GM21723 (cell line): ENCODE measurements around the gene EFHC1.

ENCODE experiments used
- ATAC-seq: cut with Tn5 transposase; IDR thresholded peaks from one replicate; pipeline ENCODE4 v1.9.1; 2021; ENCODE audit warnings: mild to moderate bottlenecking, moderate library complexity; ENCODE audit not compliant: unreplicated experiment

The EFHC1 gene

DNA sequence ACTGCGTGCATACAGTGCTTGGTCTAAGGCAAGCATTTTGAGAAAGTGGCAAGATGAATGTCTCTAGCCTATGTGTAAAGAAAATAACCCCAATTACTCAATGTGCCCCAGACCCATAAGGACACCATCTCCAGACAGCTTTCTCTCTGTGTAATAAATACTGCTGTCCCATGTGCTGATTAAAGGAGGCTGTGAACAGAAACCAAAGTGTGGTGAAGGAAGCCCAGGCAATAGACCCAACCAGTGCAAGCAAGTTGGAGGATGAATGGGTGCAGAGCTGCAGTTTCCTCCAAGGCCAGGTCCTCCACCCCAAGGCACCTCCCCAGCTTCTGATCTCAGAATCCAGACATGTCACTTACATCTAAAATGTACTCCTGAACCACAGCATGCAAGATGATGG is 96.1 kb downstream of the EFHC1 start:
- no peak for ATAC-seq

- ATAC-seq = no peak
Observed at GRCh38 chr6:52516943-52517342, 96.8 kb downstream of the EFHC1 start.

DNA sequence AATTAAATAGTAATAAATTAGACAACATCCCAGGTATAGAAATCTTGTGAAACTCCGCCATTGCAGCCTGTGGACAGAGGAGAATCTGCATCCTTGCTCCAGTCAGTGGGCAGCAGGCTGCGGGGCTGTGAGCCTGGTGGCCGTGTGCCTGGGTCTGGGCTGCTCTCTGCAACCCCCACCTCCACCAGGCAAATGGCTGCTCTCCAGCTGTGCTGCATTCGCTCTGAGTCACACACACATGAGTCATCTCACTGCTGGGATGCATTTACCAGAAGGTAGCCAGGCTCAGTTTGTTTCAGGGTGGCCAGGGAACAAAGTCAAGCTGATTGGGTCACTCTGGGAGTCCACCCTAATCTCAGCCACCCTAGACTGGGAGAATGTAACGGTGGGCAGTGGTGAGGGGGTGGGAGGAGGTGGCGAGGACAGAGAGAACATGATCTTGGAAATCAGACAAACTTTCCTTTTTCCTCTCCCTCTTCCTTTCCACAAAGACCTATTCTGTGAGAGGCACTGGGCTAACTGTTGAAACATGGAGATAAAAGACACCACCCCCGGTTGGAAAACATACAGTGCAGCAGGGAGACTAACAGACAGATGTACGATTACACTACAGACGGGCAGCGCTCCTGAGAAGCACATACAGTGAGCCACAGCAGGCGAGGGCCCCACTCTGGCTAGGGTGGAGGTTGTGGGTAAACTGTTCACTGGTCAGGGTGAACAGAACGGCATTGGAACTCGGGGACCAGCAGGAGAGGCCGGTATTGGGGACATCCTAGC is 97.5 kb downstream of the EFHC1 start:
- peak; percentile 93 for ATAC-seq

- ATAC-seq = no peak
Observed at GRCh38 chr6:52518279-52518945, 98.3 kb downstream of the EFHC1 start.

DNA sequence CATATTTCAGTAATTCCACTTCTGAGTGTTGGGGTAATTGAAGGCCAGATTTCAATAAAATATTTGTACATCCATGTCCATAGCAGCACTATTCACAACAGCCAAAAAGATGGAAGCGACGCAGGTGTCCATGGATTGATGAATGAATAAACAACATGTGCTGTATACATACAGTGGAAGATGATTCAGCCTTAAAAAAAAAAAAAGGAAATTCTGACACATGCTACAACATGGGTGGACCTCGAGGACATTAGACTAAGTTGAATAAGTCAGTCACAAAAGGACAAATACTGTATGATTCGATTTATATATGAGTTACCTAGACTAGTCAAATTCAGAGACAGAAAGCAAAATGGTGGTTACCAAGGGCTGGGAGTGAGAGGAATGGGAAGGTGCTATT is 99.5 kb downstream of the EFHC1 start:
- no peak for ATAC-seq

DNA sequence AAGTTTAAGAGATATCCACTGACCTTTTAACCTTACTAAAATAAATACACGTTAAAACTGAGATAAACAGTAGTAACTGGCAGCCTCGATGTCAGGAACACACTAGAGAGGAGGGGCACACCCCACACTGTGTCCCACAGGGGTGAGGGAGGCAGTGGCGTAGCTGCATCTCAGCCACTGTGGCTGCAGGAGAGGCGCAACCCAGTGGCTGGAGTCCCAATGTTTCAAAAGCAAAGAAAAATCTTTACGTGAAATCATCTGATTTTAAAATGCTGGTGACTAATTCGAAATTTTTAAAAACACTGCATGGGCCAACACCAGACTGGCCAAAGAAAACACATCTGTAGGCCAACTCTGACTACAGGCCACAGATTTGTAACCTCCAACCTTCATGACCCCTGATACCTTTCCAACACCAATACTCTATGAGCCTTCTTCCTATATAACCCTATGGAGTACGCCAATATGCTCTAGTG is 102.0 kb downstream of the EFHC1 start:
- no peak for ATAC-seq

GRCh38 chr6:52522655-52523054 is 102.5 kb downstream of the EFHC1 start:
- ATAC-seq = no peak

GRCh38 chr6:52523378-52524142 is 103.4 kb downstream of the EFHC1 start:
- ATAC-seq = no peak

GRCh38 chr6:52524918-52525317 is 104.8 kb downstream of the EFHC1 start:
- no peak for ATAC-seq

DNA sequence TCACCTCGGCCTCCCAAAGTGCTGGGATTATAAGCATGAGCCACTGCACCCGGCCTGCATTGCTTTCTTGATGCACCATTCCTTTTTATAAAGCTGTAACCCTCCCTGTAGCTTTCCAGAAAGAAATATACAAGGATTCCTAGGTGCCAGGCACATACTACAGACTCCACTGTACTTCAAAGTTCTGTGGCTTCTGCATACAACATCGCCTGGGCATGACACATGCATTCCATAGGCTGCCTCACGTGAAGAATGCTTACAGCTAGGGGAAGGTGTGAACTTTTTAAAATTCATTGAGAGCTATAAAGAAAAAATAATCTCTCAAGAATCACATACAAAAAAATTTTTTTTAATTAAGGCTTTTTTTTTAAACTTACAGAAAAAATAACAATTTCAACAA is 106.5 kb downstream of the EFHC1 start:
- ATAC-seq = no peak

DNA sequence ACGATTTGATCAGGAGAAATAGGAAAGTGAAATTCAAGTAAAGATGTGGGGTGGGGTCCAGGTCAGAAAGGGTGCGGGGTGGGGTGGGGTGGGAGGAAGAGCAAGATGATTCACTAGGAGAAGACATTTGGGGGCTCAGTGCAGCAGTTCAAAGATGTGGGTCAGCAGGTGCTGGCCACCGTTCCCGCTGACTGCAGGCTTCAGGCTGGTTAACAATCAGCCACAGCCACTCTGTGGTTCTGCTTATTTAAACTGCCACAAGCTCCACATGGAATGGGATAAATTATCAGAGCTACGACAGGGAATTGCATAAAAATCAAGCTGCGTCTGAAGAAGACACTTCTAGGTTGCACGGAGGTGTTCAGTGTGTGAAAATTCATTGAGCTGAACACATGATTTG is 107.3 kb downstream of the EFHC1 start:
- no peak for ATAC-seq

DNA sequence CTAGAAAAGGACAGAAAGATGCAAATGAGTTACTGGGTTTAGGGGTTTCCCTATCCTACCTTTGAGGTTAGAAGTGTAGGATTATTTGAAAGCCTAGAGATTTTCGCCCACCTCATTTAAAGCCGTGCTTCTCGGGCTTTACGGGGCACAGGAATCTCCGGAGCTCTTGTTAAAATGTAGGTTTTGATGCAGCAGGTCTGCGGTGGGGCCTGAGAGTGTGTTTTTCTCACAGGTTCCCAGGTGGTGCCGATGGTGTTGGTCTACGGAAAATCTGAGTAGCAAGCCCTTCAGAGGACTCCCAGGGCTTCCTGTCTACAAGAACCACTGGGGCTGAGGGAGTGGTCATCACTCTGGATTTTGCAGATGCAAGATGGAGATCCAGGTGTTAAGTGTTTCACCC is 109.2 kb downstream of the EFHC1 start:
- no peak for ATAC-seq

- ATAC-seq = no peak
Observed at GRCh38 chr6:52530351-52530750, 110.2 kb downstream of the EFHC1 start.

- ATAC-seq = no peak
Observed at GRCh38 chr6:52531396-52531795, 111.3 kb downstream of the EFHC1 start.

DNA sequence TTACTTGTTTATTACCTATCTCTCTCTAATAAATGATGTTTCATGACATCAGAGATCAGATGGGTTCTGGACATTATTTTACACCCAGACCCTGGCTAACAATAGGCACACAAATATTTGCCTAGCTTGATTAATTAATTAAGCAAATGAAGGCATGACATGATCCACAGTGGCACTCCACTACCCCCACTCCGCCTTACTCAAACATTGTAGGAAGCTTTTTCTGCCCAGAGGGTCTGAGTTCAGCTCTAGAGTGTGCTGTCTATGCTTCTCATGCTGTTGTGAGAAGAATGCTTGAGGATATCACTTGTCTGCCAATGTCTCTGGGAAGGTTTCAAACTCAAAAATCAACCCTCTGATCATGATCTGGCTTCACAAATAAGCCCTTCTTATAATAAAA is 111.7 kb downstream of the EFHC1 start:
- ATAC-seq = no peak

DNA sequence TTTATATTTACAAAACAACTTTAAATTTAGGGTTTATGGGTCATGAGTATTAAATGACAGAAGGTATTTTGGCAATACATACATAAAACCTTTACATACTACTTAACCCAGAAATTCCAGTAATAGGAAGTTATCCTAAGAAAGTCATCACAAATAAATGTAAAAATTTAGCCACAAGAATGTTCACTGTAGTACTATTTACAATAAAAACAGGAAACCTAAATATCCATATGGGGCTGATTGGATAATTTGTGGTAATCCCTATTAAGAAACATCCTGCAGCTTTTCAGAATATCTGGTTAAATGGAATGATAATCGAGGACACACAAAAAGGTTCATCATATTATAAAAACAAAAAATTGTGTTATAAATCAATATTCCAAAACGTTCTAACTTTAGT is 112.3 kb downstream of the EFHC1 start:
- no peak for ATAC-seq

GRCh38 chr6:52533491-52533890 is 113.3 kb downstream of the EFHC1 start:
- ATAC-seq = no peak

DNA sequence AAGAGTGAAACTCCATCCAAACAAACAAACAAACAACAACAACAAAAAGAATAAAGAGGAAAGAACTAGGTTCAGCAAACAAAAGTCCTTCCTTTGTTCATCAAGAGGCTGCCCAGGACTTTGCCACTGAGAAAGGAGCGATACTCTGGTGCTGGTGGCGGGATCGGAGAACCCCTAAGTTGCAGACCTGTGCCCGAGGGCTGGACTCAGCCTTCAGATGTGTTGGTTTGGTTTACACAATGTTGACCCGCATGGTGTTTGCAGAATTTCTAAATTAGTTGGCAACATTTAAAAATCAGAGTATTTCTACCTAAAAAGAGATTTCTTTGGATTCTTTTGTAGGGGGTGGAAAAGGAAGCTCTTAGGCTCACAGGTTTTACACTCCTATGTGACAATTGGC is 114.2 kb downstream of the EFHC1 start:
- ATAC-seq = no peak

DNA sequence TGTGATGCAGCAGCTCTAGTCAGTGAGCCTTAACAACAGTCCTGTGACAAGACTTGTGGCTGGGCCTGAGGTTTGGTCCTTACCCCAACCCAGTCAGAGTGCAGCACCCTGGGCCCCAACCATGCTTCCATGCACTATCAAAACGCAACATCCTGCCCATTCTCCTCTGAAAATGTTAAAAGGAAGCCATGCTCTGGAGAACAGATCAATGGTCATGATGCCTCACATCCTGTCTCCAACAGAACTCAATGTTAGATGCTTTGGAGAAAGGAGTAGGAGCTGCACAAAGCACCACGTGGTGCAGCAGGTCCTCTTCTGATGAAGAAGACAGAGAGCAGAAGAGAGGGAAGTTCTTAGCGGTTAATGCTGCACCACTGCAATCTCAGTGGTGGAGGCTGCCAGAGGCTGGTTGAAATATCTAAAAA is 114.8 kb downstream of the EFHC1 start:
- ATAC-seq = peak; percentile 26

DNA sequence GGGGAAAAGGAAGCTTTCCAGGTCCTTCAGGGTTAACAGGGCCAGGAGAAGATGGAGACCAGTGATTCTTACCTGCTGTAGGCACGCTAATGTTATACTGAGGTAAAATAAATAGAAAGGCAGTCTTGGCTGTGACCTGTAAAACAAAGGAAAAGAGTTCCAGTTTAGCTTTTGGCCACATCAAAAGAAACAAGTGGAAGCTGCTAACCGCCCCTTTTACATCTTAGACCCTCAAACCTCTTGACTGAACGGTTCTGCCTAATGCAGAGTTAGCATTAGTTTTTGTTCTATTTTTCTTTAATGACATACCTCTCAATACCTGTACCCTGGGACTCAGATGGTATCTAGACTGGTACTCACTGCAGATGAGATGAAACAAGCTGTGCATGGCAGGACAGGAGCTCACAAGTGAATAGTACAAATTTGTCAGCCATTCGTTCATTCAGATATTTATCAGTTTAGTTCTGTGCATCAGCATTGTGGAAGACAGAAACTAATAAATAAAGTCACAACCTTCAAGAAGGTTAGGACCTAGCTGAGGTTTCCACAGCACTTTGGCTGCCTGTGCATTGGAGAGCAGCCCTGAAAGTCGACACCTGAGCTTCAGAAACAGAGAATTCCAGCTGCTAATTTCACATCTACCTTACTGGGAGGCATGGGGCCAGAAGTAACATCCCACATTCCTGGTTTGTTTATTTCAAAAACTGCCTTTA is 115.7 kb downstream of the EFHC1 start:
- ATAC-seq = peak; percentile 19

- ATAC-seq = peak; percentile 49
Observed at GRCh38 chr6:52536424-52536916, 116.3 kb downstream of the EFHC1 start.
